Epithelial cell of prostate (primary cell): ENCODE results near the gene ARHGAP18.

Experiments
- DNase-seq: peaks from one replicate; pipeline ENCODE4 v3.0.0-alpha.2; 2011; ENCODE audit warnings: low read depth, low spot score
- H3K27ac ChIP-seq: fragments of 450-650 bp; 2 replicates; pipeline ENCODE4 v1.5.1; 2017; ENCODE audit warnings: mild to moderate bottlenecking

Gene ARHGAP18

DNA sequence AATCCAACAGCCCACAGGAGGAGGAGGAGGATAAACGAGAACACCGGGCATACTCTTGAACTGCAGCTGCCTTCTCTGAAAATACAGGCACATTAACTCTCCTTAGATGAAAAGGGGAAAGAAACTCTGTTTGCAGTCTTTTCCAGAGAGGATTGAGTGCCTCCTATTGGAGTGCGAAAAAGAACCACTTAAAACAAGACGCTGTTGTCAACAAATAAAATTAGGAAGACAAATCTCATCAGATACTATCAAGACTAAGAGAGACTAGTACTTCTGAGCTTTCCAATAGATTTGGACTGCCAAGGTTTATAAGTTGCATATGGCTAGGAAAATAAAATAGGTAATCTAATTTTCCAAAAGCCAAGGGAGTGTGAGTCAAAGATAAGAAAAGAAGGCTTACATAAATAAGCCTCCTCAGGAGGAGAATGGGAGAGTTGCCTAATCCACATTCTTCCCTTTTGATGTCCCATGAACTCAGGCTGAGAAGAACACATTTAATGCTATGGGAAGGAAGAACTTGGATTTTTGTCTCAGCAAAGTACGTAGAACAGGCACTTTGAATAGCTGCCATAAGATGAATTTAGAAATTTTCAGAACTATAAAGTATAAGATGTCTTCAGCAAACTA, 154.7 kb downstream of the ARHGAP18 start:
- DNase-seq = no peak
- H3K27ac ChIP-seq = no peak overlapping the region

- DNase-seq = no peak
- no peak overlapping the region for H3K27ac ChIP-seq
These were observed 157.6 kb downstream of the ARHGAP18 start for GRCh38 chr6:129552413-129552812.

- no peak overlapping the region for H3K27ac ChIP-seq
- no peak for DNase-seq
These were observed 158.5 kb downstream of the ARHGAP18 start for GRCh38 chr6:129551486-129551885.

- DNase-seq = no peak
- H3K27ac ChIP-seq = no peak overlapping the region
These were observed 163.3 kb downstream of the ARHGAP18 start for GRCh38 chr6:129546702-129547101.

- H3K27ac ChIP-seq = no peak overlapping the region
- DNase-seq = no peak
These were observed 164.9 kb downstream of the ARHGAP18 start for GRCh38 chr6:129544892-129545612.

DNA sequence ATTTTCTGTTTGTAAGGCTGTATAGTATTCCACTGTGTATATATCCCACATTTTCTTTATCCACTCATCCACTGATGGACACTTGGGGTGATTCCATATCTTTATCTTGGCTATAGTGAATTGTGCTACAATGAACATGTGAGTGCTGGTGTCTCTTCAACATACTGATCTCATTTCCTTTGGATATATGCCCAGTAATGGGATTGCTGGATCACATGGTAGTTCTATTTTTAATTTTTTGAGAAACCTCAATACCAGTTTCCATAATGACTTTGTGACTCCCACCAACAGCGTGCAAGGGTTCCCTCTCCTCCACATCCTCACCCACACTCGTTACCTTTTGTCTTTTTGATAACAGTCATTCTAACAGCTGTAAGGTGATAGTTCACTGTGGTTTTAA, 166.0 kb downstream of the ARHGAP18 start:
- no peak for DNase-seq
- no peak overlapping the region for H3K27ac ChIP-seq

- DNase-seq = no peak
These were observed 167.3 kb downstream of the ARHGAP18 start for GRCh38 chr6:129542705-129543104.

GRCh38 chr6:129539032-129539431, 170.9 kb downstream of the ARHGAP18 start:
- H3K27ac ChIP-seq = no peak overlapping the region
- DNase-seq = no peak

More at GRCh38 chr6:129542705-129543104, 167.3 kb downstream of the ARHGAP18 start:
- H3K27ac ChIP-seq = no peak overlapping the region

GRCh38 chr6:129536271-129536670, 173.7 kb downstream of the ARHGAP18 start:
- no peak overlapping the region for H3K27ac ChIP-seq
- DNase-seq = no peak

DNA sequence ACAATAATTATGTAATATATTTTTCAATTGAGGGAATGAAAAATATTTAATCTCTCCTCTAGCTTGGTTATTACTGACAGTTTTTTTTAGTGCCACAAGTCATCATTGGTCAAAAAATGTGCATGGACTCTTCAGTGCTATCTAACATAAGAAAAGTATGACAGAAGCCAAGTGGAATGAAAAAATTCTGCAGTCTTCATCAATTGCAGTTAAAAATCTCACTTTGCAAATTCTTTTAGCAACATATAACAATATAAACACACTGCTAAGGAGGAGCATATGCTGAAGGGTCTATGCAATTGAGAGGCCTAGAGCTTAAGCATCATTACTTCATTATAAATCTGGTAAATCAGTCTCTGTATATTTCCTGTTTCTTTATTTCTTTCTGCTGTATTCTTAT, 175.1 kb downstream of the ARHGAP18 start:
- no peak overlapping the region for H3K27ac ChIP-seq
- no peak for DNase-seq
